Hepatocyte (in vitro differentiated cells): ENCODE measurements around the gene TRIP10. TPM values are rescaled to one million over a fixed set of nuclear protein-coding genes. Genes with fewer than 3 reads are reported as not detected.

Experiments used
- DNase-seq: peaks from one replicate; pipeline ENCODE4 v3.0.0-alpha.2; 2016; ENCODE audit warnings: low spot score
- H2AFZ ChIP-seq: fragments of 200-600 bp; sonication (generic); 2 replicates; pipeline ENCODE4 v1.6.0; 2016; ENCODE audit warnings: antibody characterized with exemption, mild to moderate bottlenecking
- H3K27ac ChIP-seq: fragments of 200-600 bp; sonication (generic); 2 replicates; pipeline ENCODE4 v1.5.1; 2016; ENCODE audit warnings: mild to moderate bottlenecking
- H3K27me3 ChIP-seq: fragments of 200-600 bp; sonication (generic); 2 replicates; pipeline ENCODE4 v1.6.1; 2016
- H3K36me3 ChIP-seq: fragments of 200-600 bp; sonication (generic); replicated peaks from 2 replicates; pipeline ENCODE4 v1.5.1; 2016; ENCODE audit warnings: low read depth; ENCODE audit not compliant: insufficient read depth
- H3K4me1 ChIP-seq: fragments of 200-600 bp; sonication (generic); 2 replicates; pipeline ENCODE4 v1.5.1; 2016; ENCODE audit warnings: mild to moderate bottlenecking, moderate library complexity; ENCODE audit not compliant: insufficient read depth
- H3K4me2 ChIP-seq: fragments of 200-600 bp; sonication (generic); 2 replicates; pipeline ENCODE4 v1.6.0; 2016
- H3K4me3 ChIP-seq: fragments of 200-600 bp; sonication (generic); 2 replicates; pipeline ENCODE4 v1.5.1; 2016; ENCODE audit warnings: mild to moderate bottlenecking
- H3K79me2 ChIP-seq: fragments of 200-600 bp; sonication (generic); 2 replicates; pipeline ENCODE4 v1.6.0; 2017; ENCODE audit warnings: mild to moderate bottlenecking
- H3K9me2 ChIP-seq: fragments of 200-600 bp; sonication (generic); replicated peaks from 2 replicates; pipeline ENCODE4 v1.6.0; 2017; ENCODE audit warnings: mild to moderate bottlenecking; ENCODE audit not compliant: insufficient read depth
- H3K9me3 ChIP-seq: fragments of 200-600 bp; sonication (generic); 2 replicates; pipeline ENCODE4 v1.5.1; 2016; ENCODE audit warnings: low read depth, mild to moderate bottlenecking
- H4K20me1 ChIP-seq: fragments of 200-600 bp; sonication (generic); 2 replicates; pipeline ENCODE4 v1.6.0; 2016; ENCODE audit warnings: mild to moderate bottlenecking; ENCODE audit not compliant: insufficient read depth, poor library complexity, severe bottlenecking
- CTCF ChIP-seq: fragments of 200-600 bp; sonication (generic); IDR thresholded peaks from 2 replicates; pipeline ENCODE4 v1.5.1; 2016; ENCODE audit warnings: antibody characterized with exemption, mild to moderate bottlenecking; ENCODE audit not compliant: poor library complexity
- EZH2 ChIP-seq: fragments of 200-600 bp; sonication (generic); IDR thresholded peaks from 2 replicates; pipeline ENCODE4 v1.6.1; 2016; ENCODE audit warnings: antibody characterized with exemption, mild to moderate bottlenecking, borderline replicate concordance
- EZH2phosphoT487 ChIP-seq: fragments of 200-600 bp; sonication (generic); IDR thresholded peaks from one replicate; pipeline ENCODE4 v1.6.1; 2018; ENCODE audit warnings: antibody characterized with exemption, mild to moderate bottlenecking, low read depth, moderate library complexity; ENCODE audit not compliant: unreplicated experiment, severe bottlenecking
- WGBS: methylation state at CpG from one replicate; pipeline ENCODE4 v1.1.6; 2016; ENCODE audit warnings: low lambda C conversion rate; ENCODE audit errors: missing lambda C conversion rate; 5-methylcytosine and 5-hydroxymethylcytosine counted together
- polyA plus RNA-seq: library from polyadenylated mRNA; unstranded; fragments of >200 nt; fragmentation: Nextera tagmentation; extraction: Ambion mirVana; gene quantifications from 2 replicates; pipeline ENCODE4 v1.2.1, GENCODE V29; 2016
- total RNA-seq: library from RNA; depleted of rRNA; stranded (reverse); fragments of >200 nt; gene quantifications from 2 replicates; pipeline ENCODE4 v1.2.3, GENCODE V29; 2014

Gene TRIP10
- total and polyA plus RNA-seq, 2 experiments from 2014 or later, result 48.8 to 79.5 TPM

- no peak overlapping the region for H3K4me3 ChIP-seq
- H3K4me1 ChIP-seq, result peaks cover 25% of the 10 kb centered on the region
- no peaks in the 10 kb centered on the region for H3K27me3 ChIP-seq
- no peaks in the 10 kb centered on the region for H4K20me1 ChIP-seq
- H3K4me2 ChIP-seq, result peak overlapping the region; percentile 15
- H3K36me3 ChIP-seq, result no peaks in the 10 kb centered on the region
- no peak overlapping the region for H2AFZ ChIP-seq
- H3K79me2 ChIP-seq, result no peaks in the 10 kb centered on the region
- no peaks in the 10 kb centered on the region for H3K9me2 ChIP-seq
- H3K9me3 ChIP-seq, result no peaks in the 10 kb centered on the region
- WGBS, result 90% methylated on average over 15 of the region's 15 CpGs
- no peak for TF ChIP-seq EZH2
- no peak for TF ChIP-seq CTCF
- no peak for TF ChIP-seq EZH2phosphoT487
- peak overlapping the region; percentile 43 for H3K27ac ChIP-seq
- DNase-seq, result no peak
Measured at GRCh38 chr19:6724631-6725492, 14.6 kb upstream of the TRIP10 start.

GRCh38 chr19:6725513-6726231 is 13.8 kb upstream of the TRIP10 start:
- WGBS, result 88% methylated on average over 16 of the region's 16 CpGs
- Histone ChIP-seq H3K27me3 (no peaks in the 10 kb centered on the region), H3K36me3 (no peaks in the 10 kb centered on the region), H3K9me3 (no peaks in the 10 kb centered on the region), H3K9me2 (no peaks in the 10 kb centered on the region), H4K20me1 (no peaks in the 10 kb centered on the region), H2AFZ (no peak overlapping the region), H3K4me2 (peak overlapping the region; percentile 15), H3K27ac (peak overlapping the region; percentile 43), H3K4me1 (peaks cover 25% of the 10 kb centered on the region), H3K79me2 (no peaks in the 10 kb centered on the region), H3K4me3 (no peak overlapping the region)
- DNase-seq, result no peak
- no peak for TF ChIP-seq EZH2phosphoT487
- TF ChIP-seq EZH2, result no peak
- TF ChIP-seq CTCF, result no peak

GRCh38 chr19:6728346-6728745 is 11.1 kb upstream of the TRIP10 start:
- H3K36me3 ChIP-seq, result no peaks in the 10 kb centered on the region
- no peak for DNase-seq
- H3K9me2 ChIP-seq, result no peaks in the 10 kb centered on the region
- no peaks in the 10 kb centered on the region for H3K27me3 ChIP-seq
- H3K4me3 ChIP-seq, result no peak overlapping the region
- peaks cover 11% of the 10 kb centered on the region for H3K4me1 ChIP-seq
- H3K27ac ChIP-seq, result no peak overlapping the region
- 70% methylated on average over 8 of the region's 8 CpGs for WGBS
- no peaks in the 10 kb centered on the region for H3K79me2 ChIP-seq
- H3K4me2 ChIP-seq, result no peak overlapping the region
- H2AFZ ChIP-seq, result no peak overlapping the region
- no peaks in the 10 kb centered on the region for H3K9me3 ChIP-seq
- H4K20me1 ChIP-seq, result no peaks in the 10 kb centered on the region
- TF ChIP-seq CTCF, result no peak
- TF ChIP-seq EZH2, result no peak
- no peak for TF ChIP-seq EZH2phosphoT487
